OCI-M2 (cell line): ENCODE measurements around the gene TLR7.

ENCODE experiments used
- DNase-seq: peaks from one replicate; lab custom pipeline; 2025; ENCODE audit not compliant: unreplicated experiment; lab: John Stamatoyannopoulos, UW

The TLR7 gene

DNA sequence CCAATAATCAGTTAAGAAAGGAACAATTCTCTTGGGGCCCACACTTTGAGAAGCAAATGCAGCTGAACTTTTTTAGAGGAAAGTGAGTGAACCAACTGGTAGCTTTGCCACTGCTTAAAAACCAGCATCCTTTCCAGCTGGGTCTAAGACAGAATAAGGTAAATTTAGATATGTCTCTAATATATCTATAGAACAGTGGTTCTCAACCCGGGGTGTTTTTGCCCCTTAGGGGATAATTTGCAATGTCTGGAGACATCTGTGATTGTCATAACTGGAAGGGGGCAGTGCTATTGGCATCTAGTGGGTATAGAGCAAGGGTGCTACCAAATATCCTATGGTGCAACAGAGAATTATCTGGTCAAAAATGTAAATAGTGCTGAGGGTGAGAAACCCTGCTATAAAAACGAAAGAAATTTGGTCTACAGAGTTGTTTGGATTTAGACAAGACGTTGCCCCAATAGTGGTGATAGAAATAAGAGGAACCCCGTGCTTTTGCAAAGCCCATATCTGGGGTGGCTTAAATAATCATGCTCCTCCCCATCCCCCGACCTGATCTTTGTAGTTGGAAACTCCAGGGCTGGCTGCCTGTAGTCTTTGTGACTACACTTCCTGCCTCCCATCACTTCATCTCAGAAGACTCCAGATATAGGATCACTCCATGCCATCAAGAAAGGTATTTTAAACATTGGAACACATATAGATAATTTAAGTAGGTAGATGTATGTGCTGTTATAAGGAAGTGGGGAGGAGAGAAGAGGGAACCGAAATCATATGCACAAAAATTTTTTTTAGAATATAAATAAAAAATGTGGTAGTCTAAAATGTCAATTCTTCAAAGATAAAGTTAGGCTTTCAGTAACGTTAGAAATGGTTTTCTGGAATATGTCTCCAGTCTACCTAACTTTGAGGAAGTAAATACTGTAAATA is at the start of gene TLR7:
Gene TLR7 (plus strand): TSS at position 622 of the 927 bp plus-strand sequence. CDS start 507 bp downstream, outside the sequence.
- no peak for DNase-seq

DNA sequence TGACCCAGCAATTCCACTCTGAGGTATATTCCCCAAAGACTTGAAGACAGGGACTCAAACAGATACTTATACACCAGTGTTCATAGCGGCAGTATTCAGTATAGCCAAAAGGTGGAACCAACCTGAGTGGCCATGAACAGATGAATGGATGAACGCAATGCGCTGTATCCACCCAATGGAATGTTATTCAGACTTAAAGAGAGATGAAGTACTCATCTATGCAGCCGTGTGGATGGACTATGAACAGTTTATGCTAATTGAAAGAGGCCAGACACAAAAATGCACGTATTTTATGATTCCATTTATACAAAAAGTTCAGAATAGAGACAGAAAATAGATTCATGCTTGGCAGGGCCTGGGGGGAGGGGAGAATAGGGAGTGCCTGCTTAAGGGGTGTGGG is 49.3 kb upstream of the TLR7 start:
- no peak for DNase-seq

DNA sequence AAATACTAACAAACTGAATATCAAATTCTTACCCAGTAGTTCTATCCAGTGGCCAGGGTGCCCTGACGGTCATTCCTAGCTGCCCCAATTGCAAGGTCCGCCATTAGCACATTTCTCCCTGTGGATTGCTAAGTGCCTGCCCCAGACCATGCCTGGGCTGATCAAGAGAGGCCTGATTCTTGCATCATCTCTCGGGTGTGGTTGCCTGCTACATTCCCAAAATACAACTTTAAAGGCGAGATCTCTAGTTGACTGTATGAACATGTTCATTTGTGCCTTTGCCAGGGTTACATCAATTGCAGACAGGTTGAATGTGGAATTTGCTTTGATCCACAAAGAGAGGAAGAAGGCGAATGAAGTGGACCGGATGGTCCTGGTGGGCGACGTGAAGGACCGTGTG is 47.6 kb upstream of the TLR7 start:
- DNase-seq = no peak

DNA sequence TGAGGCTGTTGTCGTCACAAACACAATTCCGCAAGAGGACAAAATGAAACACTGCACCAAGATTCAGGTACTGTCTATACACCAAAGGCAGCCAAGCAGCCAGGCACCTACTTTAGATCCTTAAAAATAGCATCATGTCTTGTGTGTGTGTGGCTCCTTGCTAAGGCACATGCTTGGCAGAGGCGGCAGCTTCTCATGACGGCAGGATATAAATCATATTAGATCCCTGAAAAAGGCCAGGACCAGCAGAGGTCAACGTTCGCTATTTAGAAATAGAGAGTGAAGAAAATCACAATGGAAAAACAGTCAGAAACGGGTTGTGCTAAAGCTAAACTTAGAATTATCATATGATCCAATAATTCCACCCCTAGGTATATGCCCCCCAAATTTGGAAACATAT is 46.1 kb upstream of the TLR7 start:
- DNase-seq = no peak

DNA sequence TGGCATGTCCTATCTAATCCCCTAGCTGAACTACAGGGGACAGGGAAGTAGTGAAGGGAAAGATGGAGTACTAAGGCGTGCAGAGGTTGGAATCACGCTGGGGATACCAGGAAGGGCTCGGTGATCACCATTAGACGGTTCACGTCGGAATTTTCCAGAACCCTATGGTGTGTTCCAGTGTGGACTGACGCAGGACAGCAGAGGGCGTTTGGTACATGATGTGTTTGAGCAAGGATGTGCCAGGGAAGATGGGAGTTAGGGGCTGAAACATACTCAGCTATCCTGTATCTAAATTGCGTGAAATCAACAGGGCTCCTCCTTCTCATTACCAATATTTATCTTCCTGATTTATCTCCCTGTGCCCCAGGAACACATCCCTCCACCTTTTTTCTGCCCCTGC is 41.9 kb upstream of the TLR7 start:
- no peak for DNase-seq

DNA sequence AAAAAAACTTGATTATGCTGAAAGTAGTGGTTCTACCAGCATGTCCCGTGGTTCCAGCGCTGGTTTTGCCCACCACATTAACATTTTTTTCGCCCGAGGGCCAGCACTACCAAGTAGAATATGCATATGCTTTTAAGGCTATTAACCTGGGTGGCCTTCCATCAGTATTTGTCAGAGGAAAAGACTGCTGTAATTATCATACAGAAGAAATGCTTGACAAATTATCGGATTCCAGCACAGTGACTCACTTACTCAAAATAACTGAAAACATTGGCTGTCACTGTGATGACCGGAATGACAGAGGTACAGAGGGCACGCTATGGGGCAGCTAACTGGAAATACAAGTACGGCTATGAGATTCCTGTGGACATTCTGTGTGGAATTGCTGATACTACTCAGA is 41.1 kb upstream of the TLR7 start:
- DNase-seq = no peak

DNA sequence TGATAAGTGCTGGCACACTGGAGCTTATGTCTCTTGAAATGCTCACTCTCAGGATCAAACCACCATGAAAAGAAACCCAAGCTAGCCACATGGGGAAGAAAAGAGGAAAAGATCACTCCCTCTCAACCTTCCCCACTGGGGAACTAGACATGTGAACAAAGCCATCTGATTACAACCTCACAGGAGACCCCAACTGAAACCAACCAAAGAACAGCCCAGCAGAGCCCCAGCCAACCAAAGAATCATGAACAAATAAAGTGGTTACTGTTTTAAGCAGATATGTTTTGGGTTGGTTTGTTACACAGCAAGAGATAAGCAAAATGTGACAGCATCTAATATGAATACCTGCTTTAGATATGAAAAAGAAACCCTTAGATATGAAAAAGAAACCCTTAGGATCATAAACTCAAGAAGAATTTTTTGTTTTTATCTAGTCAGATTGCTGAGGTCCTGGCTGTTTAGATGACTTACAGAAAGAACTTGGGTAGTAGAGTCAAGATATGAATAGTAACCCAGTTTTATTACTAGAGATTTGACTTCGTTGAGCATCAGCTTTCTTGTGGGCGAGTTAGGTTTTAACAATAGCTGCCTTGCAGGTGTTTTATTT is 23.7 kb upstream of the TLR7 start:
- no peak for DNase-seq

DNA sequence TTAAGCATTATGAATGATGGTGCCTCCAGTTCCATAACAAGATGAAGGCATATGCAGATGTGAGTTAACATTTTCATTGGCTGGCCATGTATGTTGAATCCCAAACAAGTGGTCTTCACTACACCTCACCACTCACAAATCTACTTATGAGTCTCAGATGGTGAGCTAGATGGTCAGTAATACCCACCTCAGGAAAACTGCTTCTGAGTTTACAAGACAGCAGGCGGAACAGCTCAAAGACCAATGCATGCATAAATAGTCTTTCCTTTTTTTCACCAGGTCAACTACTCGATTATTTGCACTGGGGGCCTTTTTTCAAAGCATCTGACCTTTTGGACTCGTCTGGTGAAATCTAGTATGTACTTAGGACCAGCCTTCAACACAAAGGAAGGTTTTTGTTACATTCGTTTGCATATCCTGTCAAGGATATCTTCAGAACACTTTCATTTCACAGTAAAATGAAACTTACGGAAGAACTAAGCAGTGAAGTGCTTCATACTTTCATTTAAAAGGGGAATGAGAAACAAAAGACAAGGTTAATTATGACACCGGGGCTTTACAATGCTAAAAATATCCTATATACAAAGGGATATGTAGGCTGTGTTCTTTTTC is 23.1 kb upstream of the TLR7 start:
- DNase-seq = no peak

DNA sequence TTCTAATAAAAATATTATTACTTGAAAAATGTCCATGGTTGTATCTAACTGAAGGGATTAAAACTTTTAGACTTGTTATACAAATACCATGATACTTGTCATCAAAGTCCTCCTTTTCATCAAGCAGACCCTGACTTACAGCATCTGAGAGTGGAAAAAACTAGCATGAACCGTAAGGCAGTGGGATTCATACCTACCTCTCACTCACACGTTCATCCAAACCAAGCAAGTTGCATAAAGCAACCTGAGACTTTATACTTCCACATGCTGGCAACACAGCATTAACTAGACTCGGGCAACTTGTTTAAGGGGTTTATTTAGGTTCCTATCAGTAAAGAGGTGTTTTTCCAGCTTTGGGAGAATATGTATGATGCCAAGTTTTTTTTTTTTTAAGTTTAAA is 22.6 kb upstream of the TLR7 start:
- DNase-seq = no peak

DNA sequence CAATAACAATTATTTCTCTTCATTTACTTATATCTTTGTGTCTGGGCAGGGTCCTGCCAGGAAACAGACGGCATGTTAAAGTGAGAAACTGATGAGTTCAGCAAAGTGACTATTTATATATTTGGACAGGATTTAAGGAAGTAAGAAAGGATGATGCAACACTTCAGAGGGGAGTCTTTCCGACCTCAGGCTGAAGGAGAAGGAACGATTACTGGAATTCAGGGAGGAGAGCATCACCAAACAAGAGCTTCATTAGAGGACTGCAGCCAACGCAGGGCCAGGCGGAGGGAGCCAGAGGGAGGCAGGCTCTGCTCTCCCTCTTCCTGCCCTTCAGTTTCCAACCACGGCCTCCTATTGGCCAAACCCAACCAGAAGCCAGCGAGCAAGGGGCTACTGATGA is 1.5 kb upstream of the TLR7 start:
- DNase-seq = no peak

DNA sequence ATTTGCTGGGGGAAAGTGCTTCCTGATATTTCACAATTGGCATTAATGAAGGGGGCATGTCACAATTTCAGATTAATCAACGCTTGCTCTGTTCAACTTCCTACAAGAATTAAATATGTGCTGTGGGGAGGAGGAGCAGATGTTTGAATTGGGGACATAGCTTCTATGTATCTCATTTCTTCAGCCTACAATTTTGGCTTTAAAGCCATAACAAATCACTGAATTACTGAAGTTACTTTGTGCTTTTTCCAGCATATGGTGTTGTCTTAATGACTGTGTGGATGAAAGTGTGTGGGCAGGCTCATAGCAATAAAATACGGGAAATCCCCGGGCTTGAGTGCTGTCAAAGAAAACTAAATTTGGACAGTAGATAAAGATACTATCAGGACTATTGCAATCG is 813 bp downstream of the TLR7 start:
- DNase-seq = no peak

DNA sequence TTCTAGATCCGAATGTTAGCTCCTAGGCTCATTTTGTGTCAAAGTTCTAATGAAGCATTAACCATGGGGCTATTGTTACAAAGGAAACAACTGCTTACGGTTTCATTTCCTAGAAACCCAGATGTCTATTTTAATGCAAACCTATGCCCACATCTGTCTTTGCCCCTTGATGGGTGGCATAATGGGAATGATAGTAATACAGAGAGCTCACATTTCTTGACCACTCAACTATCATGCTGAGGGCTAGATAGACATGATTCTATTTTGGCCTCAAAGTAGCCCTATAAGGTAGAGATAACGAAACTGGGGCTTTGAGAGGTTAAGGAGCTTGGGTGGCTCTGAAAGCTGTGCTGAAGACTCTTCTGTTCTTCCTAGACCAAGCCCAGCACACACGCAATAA is 1.9 kb downstream of the TLR7 start:
- DNase-seq = no peak

DNA sequence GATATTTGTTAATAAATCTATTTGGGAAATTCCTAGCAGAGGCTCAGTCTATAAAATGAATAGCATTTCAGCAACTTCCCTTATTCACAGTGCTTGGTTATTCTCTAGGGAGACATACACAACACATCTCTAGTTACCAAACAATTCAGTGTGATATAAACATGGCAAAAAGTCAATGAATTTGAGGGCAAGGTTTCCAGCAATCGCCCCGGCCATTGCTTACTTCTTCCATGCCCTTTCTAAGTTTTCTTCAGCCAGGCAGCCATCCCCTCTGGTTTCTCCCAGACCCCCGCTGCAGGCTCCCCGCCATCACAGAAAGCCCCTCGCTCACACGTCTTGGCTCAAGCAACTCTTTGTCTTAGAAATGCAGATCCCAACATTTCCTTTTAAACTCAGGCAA is 4.4 kb downstream of the TLR7 start:
- no peak for DNase-seq

DNA sequence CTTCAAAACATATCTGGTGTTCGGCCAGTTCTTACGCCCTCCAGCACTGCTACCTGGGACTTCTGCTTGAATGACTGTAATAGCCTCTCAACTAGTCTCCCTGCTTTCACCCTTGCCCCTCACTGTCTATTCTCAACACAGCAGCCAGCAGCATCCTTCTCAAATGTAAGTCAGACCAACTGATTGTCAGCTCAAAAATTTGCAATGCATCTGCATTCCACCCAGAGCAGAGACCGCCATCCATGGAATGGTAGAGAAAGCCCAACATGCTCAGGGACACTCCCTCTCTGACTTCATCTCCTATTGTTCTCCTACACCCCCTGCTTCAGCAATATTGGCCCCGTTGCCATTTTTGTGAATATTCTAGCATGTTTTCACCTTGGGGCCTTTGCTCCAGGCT is 5.9 kb downstream of the TLR7 start:
- DNase-seq = no peak

DNA sequence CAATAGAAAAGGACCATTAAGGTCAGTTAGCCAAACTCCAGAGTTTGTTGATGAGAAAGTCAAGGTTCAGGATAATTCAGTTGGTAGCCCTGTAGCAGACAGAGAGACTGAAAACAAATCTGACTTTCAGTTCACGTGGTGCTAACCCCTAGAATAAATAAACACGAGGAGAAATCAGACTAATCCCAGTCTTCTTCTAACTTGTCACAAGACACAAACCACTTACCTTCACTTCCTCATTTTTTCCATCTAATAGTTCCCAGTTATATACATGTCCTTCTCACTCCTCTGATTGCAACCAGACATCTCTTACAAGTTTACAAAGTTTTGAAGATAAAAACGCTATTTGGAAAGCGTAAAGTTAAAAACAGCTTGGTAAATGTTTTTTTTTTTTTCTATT is 7.7 kb downstream of the TLR7 start:
- no peak for DNase-seq

DNA sequence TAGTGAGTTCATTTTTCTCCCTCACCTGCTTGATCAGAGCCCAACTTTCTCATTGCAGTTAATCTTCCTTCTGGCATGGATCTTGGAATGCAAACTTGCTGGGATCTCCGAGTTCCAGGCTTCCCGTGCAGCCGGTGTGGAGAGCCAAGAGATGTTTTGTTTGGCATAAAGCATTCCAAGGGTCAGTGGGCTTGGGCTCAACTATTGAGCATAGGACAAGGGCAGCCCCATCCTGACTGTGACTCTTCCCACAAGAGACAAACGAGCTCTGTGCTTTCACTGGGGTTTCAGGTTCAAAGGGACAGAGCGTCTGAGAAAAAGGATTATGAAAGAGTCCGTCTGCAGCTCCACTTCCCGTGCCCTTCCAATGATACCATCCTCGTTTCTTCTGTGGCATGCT is 10.5 kb downstream of the TLR7 start:
- DNase-seq = no peak

DNA sequence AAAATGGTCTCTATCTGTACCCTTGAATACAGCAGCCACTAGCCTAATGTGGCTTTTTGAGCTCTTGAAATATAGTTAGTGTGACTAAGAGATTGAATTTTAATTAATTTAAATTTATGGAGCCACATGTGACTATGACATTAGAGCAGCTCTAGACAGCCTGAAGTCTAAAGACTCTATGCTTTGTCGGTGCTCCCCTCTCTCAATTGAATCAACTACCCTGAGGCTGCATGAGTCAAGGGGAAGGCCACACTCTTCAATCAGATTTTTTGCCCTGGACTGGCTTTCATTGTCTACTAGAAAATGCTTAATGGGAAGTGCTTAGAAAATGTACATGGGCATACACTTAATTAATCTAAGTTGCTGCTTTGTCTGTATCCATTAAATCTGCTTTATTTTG is 11.7 kb downstream of the TLR7 start:
- no peak for DNase-seq

DNA sequence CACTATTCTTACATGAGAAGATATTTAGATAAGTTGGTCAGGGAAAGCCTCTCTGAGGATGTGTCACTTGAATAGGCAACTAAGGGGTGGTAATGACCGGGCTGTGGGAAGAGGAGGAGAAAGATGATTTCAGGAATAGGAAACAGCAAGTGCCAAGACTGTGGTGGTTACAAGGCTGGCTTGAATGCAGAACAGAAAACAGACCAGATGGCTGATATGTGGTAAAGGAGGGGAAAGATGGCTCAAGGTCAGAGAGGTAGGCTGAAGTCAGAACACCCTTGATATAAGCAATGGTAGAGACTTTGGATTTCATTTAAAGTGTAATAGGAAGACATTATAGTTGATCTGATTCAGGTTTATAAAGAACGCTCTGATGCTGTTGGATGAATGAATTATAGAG is 15.0 kb downstream of the TLR7 start:
- DNase-seq = no peak

DNA sequence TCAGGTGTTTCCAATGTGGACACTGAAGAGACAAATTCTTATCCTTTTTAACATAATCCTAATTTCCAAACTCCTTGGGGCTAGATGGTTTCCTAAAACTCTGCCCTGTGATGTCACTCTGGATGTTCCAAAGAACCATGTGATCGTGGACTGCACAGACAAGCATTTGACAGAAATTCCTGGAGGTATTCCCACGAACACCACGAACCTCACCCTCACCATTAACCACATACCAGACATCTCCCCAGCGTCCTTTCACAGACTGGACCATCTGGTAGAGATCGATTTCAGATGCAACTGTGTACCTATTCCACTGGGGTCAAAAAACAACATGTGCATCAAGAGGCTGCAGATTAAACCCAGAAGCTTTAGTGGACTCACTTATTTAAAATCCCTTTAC is 18.6 kb downstream of the TLR7 start:
- DNase-seq = no peak

DNA sequence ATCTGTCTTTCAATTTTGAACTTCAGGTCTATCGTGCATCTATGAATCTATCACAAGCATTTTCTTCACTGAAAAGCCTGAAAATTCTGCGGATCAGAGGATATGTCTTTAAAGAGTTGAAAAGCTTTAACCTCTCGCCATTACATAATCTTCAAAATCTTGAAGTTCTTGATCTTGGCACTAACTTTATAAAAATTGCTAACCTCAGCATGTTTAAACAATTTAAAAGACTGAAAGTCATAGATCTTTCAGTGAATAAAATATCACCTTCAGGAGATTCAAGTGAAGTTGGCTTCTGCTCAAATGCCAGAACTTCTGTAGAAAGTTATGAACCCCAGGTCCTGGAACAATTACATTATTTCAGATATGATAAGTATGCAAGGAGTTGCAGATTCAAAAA is 19.7 kb downstream of the TLR7 start:
- DNase-seq = no peak

DNA sequence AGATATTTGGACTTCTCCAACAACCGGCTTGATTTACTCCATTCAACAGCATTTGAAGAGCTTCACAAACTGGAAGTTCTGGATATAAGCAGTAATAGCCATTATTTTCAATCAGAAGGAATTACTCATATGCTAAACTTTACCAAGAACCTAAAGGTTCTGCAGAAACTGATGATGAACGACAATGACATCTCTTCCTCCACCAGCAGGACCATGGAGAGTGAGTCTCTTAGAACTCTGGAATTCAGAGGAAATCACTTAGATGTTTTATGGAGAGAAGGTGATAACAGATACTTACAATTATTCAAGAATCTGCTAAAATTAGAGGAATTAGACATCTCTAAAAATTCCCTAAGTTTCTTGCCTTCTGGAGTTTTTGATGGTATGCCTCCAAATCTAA is 20.3 kb downstream of the TLR7 start:
- DNase-seq = no peak

DNA sequence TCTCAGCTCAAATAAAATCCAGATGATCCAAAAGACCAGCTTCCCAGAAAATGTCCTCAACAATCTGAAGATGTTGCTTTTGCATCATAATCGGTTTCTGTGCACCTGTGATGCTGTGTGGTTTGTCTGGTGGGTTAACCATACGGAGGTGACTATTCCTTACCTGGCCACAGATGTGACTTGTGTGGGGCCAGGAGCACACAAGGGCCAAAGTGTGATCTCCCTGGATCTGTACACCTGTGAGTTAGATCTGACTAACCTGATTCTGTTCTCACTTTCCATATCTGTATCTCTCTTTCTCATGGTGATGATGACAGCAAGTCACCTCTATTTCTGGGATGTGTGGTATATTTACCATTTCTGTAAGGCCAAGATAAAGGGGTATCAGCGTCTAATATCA is 20.9 kb downstream of the TLR7 start:
- DNase-seq = no peak
